HFFc6 (cell line): ENCODE results near the gene C19orf25. TPM values are rescaled to one million over a fixed set of nuclear protein-coding genes. Genes with fewer than 3 reads are reported as not detected.

Source experiments
- DNase-seq: peaks from one replicate; pipeline ENCODE4 v3.0.0-alpha.2; 2018
- H3K27ac Mint-ChIP-seq: 2 replicates; pipeline ENCODE4 v1.8.0; 2020; ENCODE audit warnings: mild to moderate bottlenecking, mixed read lengths
- H3K27me3 Mint-ChIP-seq: 2 replicates; pipeline ENCODE4 v1.8.0; 2021; ENCODE audit warnings: mild to moderate bottlenecking, moderate library complexity, mixed read lengths; ENCODE audit not compliant: insufficient read depth
- H3K36me3 Mint-ChIP-seq: 2 replicates; pipeline ENCODE4 v1.8.0; 2021; ENCODE audit warnings: low read depth, mixed read lengths
- H3K4me1 Mint-ChIP-seq: 2 replicates; pipeline ENCODE4 v1.8.0; 2020; ENCODE audit warnings: low read depth, mixed read lengths
- H3K4me3 Mint-ChIP-seq: 2 replicates; pipeline ENCODE4 v1.8.0; 2020; ENCODE audit warnings: mild to moderate bottlenecking, moderate library complexity, mixed read lengths
- H3K9me3 Mint-ChIP-seq: 2 replicates; pipeline ENCODE4 v1.8.0; 2020; ENCODE audit warnings: mild to moderate bottlenecking, mixed read lengths
- CTCF ChIP-seq: fragments of 200-600 bp; sonication (generic); IDR thresholded peaks from 2 replicates; pipeline ENCODE4 v1.5.0; 2021; ENCODE audit warnings: antibody characterized with exemption, mild to moderate bottlenecking
- total RNA-seq, 6 experiments: library from RNA; stranded (reverse); fragmentation: NEBNext Ultra II Directional; extraction: Animal tissue kit (Norgen Biotek cat#: 25700); gene quantifications; 2 replicates in 1 of 6; 3 replicates in 5 of 6; pipeline ENCODE4 v1.2.3, GENCODE V29; 2021

Gene C19orf25
- total RNA-seq, 6 experiments from 2014 or later = 26.7 to 34.8 (median 29.6) TPM

DNA sequence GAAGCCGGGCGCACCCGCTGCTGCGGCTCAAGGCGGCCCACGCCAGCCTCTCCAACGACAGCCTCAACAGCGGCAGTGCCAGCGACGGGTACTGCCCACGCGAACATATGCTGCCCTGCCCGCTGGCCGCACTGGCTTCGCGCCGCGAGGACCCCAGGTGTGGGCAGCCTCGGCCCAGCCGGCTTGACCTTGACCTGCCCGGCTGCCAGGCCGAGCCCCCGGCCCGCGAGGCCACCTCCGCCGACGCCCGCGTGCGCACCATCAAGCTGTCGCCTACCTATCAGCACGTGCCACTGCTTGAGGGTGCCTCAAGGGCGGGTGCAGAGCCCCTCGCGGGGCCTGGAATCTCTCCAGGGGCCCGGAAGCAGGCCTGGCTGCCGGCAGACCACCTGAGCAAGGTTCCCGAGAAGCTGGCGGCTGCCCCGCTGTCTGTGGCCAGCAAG is 13.0 kb downstream of the C19orf25 start:
- no peaks in the 10 kb centered on the region for H3K9me3 Mint-ChIP-seq
- no peak overlapping the region for H3K4me3 Mint-ChIP-seq
- no peak overlapping the region for H3K27ac Mint-ChIP-seq
- no peaks in the 10 kb centered on the region for H3K36me3 Mint-ChIP-seq
- no peak for TF ChIP-seq CTCF
- no peaks in the 10 kb centered on the region for H3K4me1 Mint-ChIP-seq
- DNase-seq = no peak
- peaks cover 5% of the 10 kb centered on the region for H3K27me3 Mint-ChIP-seq

GRCh38 chr19:1465191-1466016 is 13.6 kb downstream of the C19orf25 start:
- H3K27me3 Mint-ChIP-seq = peaks cover 5% of the 10 kb centered on the region; the same call in 1 of the 2 replicates
- no peak for DNase-seq
- peak; percentile 49 for TF ChIP-seq CTCF
- H3K4me1 Mint-ChIP-seq = no peaks in the 10 kb centered on the region
- H3K4me3 Mint-ChIP-seq = no peak overlapping the region
- no peaks in the 10 kb centered on the region for H3K9me3 Mint-ChIP-seq
- no peaks in the 10 kb centered on the region for H3K36me3 Mint-ChIP-seq
- no peak overlapping the region for H3K27ac Mint-ChIP-seq

DNA sequence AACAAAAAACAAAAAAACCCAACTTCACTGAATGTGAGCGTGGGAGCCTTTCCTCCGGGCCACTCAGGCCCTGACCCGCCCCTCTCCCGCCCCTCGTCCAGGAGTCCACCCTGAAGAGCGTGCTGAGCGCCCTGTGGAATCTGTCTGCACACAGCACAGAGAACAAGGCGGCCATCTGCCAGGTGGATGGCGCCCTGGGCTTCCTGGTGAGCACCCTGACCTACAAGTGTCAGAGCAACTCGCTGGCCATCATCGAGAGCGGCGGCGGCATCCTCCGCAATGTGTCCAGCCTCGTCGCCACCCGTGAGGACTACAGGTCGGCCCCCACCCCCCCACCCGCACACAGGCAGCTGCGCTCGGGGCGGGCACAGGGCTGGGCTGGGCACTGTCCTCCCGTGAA is 17.2 kb downstream of the C19orf25 start:
- H3K36me3 Mint-ChIP-seq = no peaks in the 10 kb centered on the region
- no peak overlapping the region for H3K4me3 Mint-ChIP-seq
- H3K4me1 Mint-ChIP-seq = no peaks in the 10 kb centered on the region
- no peak overlapping the region for H3K27ac Mint-ChIP-seq
- DNase-seq = no peak
- no peak for TF ChIP-seq CTCF
- no peaks in the 10 kb centered on the region for H3K9me3 Mint-ChIP-seq
- H3K27me3 Mint-ChIP-seq = peaks cover 1% of the 10 kb centered on the region

GRCh38 chr19:1460033-1460995 is 18.7 kb downstream of the C19orf25 start:
- Mint-ChIP-seq H3K4me3 (no peak overlapping the region), H3K27me3 (peaks cover 4% of the 10 kb centered on the region), H3K4me1 (no peaks in the 10 kb centered on the region), H3K36me3 (no peaks in the 10 kb centered on the region), H3K9me3 (no peaks in the 10 kb centered on the region), H3K27ac (no peak overlapping the region)
- DNase-seq = no peak
- TF ChIP-seq CTCF = no peak

DNA sequence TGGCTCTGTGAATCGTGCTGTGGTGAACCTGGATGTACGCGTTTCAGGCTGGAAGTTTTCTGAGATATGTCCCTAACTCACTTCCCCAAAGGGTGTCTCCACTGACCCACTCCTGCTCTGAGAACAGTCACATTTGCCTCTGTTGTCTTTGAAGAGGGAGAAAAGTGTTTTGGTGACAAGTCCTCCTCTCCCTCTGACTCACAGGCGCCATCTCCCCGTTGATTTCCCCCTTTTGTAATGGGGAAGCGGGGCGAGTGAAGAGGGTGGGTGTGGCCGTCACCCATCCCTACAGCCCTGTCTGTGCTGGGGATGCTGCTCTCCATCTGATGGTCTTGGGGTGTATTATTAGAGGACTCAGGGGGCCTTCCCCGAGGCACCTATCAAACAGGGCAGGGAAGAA is 19.5 kb downstream of the C19orf25 start:
- no peak for TF ChIP-seq CTCF
- Mint-ChIP-seq H3K36me3 (no peaks in the 10 kb centered on the region), H3K27me3 (peaks cover 4% of the 10 kb centered on the region), H3K4me3 (no peak overlapping the region), H3K27ac (no peak overlapping the region), H3K4me1 (no peaks in the 10 kb centered on the region), H3K9me3 (no peaks in the 10 kb centered on the region)
- DNase-seq = no peak
